T follicular helper cell (primary cell): ENCODE measurements around the gene EIF3I.

Source experiments
- DNase-seq: peaks from one replicate; pipeline ENCODE4 v3.0.0-alpha.2; 2020; ENCODE audit warnings: low read depth

Gene EIF3I

DNA sequence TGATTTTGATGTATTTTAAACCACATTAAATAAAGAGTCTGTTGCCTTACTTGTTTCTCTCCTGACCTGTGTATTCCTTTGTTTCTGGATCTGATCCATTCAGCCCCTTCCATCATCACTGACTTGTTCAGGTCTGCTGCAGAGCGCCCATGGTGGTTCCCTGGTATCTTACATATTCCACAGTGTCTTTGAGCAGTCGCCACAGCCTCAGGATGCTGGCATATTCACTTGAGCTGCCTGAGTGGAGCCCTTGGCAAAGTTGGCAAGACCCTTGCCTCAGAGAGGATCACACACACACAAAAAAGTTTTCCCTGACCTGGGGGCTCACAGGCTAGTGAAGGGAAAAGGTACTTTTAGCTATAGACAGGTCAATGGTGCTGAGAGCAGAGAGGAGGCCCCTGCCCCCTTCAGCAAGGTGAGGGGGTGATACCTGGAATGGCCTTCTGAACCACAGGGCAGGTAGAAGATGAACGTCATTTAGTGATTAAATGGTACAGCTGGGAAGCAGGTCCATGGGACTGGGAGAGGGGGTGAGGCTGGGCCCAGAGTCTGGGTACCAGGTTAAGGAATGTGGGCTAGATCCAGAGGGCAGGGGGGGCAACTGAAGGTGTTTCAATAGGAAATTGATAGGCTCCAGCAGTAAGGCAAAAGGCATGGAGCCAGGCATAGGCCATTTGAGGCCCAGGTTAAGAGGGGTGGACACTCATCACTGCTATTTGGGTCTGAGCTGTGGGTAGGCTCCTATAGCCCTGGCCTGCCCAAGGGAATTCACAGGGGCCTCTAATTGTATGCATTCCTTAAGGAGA lies 23.8 kb upstream of the EIF3I start:
- no peak for DNase-seq

- no peak for DNase-seq
Observed at GRCh38 chr1:32199043-32199716, 23.0 kb upstream of the EIF3I start.

DNA sequence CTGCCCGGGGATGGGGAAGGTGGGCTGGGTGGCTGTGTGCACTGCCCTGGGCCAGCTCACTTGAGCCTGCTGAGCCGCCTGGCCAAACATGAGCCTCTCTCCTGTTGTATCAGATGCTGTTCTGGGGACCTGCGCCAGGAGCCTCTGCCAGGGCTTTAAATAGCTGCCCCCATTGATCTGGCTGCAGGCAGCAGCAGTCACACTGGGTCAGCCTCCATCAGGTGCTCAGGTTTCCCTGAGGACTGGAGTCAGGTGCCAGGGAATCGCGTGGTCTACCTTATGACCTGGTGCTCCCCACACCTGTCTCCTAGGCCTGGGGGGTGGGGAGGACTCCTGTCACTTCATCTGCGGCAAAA lies 22.5 kb upstream of the EIF3I start:
- no peak for DNase-seq

- DNase-seq = peak; percentile 38
Observed at GRCh38 chr1:32200226-32201010, 21.8 kb upstream of the EIF3I start, which contains the start of gene CCDC28B. TSS of gene CCDC28B (plus strand) at chr1:32200595. CDS start at chr1:32201936, 1,341 bp downstream.

DNA sequence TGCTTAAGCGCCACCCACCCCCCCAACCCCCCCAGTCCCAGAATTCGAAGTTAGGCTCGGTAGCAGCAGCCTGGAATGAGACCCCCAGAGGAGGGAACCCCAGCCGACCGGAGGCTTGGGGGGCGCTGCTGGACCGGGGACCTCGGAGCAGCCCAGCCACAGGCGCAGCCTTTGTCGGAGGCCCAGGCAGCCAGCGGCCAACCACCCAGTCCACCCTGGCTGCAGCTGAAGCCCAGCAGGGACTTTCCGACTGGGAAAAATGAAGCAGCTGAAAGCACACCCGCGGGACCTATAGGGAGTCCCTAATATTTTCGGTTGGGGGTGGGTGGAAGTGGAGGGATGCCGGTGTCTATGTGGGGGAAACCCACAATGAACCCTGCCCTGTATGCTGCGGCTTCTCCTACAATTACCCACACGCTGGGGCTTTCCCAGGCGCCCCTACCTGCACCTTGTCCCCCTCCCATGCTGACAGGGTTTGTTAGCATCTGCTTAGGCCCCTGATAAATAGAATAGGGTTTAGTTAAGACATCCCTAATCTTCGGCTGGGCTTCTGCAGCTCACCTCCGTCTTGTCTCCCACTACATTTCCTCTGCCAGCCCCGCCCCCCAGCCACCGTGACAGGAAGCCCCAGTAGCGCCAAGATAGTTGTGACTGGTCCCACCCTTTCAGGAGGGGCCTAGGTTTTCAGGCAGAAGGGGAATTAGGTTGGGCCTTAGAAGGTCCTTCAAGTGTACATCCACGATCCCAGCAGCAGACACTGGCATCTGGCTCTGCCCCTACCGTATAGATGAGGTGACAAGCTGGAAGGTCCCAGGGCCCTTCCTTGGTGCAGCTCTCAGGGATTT lies 21.0 kb upstream of the EIF3I start:
- DNase-seq = peak; percentile 72

DNA sequence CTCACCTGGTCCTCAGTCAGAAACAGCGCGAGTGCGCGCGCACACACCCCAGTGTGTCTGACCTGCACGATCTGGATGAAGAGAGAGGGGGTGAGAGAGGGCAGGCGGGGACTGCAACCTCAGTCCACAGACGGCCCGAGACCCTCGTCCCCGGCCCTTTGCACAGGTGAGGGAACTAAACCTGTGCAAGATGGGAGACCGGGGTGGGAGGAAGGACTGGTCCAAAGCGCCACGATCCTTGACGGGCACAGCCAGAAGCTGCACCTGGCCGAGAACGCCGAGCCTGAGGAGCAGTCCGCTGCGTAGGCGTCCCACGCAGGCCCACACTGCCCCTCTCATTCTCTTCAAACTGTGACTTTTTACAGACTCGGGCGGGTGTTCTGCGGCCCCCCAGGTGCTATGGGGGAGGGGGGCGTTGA lies 17.3 kb upstream of the EIF3I start:
- no peak for DNase-seq

DNA sequence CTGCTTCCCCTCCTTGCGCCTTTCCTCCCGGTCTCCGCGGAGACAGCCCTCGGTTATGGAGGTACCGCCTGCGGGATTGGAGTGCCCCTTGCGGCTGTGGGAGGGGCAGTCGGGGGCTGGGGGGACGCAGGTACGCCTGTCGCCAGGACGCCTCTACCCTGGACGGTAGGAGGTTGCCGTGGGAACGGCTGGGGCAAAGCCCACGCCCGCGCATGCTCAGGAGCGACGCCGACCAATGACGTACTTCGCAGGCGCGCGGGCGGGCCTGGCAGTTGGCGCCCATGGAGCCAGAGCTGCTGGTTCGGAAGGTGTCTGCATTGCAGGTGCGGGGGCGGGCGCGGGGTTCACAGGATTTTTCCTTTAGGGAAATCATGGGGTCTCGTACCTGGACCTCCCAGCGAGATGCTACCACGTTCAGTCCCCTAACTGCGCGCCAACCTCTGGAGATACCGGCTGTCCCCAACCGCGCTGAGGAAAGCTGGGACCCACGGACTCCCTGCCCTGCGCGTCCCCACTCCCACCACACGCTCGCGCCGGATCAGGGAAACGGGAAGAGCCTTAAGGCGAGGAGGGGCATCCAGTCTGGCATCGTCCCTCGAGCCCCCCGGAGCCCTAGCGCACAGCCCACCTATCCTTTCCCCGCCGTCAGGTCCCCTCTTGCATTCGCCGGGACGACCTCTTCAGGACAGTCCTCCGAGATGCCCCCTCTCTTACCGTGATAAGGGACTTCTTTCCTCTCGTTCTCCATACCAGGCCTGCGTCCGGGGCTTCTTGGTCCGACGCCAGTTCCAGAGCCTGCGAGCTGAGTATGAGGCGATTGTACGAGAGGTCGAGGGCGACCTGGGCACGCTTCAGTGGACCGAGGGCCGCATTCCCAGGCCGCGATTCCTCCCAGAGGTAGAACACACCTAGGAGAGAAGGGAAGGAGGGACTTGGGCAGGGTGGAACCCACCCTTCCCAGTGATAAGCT lies 16.5 kb upstream of the EIF3I start, which contains the start of gene IQCC:
Gene IQCC, plus strand, starts transcription at position 271 of the 970 bp plus-strand sequence. Its CDS starts 11 bp downstream, at position 282.
- peak; percentile 81 for DNase-seq

DNA sequence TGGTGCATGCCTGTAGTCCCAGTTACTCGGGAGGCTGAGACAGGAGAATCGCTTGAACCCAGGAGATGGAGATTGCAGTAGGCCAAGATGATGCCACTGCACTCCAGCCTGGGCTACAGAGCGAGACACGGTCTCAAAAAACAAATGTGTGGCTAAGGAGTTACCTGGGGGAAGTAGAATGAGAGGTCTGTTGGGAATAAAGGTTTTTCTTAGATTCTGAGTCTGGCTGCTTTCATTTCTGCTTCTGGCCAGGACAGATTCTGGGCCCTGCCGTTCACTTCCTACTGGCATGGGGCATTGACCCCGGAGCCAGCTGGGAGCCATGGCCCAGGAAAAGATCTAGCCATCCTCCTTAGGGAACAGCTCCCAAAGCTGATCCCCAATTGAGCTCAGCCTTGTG lies 13.7 kb upstream of the EIF3I start:
- no peak for DNase-seq

DNA sequence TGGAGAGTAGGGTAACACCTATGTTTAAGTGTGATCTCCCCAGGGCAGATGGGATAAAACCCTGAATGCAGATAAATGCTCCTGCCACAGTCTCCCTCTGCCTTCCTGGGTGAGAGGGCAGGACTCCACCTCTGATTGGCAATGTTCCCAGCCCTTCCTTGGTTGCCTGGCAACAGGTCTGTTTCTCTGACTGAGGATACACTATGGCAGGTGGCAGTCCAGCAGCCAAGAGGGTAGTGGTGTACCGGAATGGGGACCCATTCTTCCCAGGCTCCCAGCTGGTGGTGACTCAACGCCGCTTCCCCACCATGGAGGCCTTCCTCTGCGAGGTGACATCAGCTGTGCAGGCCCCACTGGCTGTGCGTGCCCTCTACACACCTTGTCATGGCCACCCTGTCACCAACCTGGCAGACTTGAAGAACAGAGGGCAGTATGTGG lies 13.3 kb upstream of the EIF3I start, which contains the start of gene DCDC2B:
Gene DCDC2B, plus strand, starts transcription at position 199 of the 438 bp plus-strand sequence. Its CDS starts 5 bp downstream, at position 204.
- no peak for DNase-seq

DNA sequence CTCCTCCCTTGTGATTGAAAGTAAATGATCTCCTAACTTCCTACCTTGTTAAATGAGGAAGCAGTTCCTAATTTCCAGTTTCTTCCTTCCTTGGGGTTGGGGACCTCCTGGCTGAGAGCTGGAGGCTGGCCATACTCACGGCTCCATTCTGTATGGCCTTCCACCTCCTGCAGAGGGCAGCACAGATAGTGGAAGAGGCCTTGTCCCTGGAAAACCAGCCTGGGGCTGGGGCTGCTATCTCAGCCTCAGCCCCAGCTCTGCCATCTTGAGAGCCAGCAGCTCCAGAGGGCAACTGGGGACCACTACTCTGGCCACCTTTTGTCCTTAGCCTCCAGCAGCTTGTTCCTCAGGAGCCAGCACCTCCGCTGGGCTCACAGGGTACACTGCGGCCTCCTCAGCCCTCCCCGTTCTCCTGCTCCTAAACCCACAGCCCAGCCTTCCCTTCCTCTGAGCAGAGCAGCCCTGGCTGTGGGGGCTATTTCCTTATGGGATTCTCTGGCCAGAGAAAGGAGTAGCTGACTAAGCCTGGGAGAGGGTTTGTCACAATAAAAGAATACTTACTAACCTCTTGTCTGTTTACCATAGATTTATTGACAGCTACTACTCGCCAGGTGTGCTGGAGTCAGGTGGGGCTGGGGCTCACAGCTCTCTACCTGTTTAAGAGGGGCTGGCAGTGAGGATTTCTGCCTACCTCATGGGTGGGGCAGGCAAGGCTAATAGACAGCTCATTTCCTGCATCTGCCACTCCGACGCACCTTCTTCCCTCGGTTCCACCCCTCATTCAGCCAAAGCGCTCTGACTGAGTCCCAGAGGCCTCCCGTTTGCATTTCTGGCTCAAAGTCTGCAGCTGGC lies 6.4 kb upstream of the EIF3I start:
- peak; percentile 48 for DNase-seq

DNA sequence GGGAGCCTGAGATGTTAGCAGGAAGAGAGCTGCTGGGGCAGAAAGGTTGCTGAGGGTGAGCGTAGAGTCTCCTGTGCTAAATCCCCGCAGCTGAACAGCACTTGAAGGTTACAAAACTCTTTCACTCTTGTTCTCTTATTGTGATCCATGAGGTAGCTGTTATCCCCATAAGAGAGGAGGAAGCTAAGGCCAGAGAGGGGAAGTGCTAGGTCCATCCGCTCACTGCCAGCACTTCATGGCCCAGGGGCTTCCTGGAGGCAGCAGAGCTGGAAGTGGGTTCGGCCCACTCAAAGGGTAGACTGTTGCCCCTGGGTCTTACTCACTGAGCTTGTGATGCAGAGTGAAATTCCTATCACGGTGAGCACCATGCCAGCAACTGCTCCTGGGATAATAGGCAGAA lies 5.6 kb upstream of the EIF3I start:
- no peak for DNase-seq

- no peak for DNase-seq
Observed at GRCh38 chr1:32219022-32219421, 3.2 kb upstream of the EIF3I start.

DNA sequence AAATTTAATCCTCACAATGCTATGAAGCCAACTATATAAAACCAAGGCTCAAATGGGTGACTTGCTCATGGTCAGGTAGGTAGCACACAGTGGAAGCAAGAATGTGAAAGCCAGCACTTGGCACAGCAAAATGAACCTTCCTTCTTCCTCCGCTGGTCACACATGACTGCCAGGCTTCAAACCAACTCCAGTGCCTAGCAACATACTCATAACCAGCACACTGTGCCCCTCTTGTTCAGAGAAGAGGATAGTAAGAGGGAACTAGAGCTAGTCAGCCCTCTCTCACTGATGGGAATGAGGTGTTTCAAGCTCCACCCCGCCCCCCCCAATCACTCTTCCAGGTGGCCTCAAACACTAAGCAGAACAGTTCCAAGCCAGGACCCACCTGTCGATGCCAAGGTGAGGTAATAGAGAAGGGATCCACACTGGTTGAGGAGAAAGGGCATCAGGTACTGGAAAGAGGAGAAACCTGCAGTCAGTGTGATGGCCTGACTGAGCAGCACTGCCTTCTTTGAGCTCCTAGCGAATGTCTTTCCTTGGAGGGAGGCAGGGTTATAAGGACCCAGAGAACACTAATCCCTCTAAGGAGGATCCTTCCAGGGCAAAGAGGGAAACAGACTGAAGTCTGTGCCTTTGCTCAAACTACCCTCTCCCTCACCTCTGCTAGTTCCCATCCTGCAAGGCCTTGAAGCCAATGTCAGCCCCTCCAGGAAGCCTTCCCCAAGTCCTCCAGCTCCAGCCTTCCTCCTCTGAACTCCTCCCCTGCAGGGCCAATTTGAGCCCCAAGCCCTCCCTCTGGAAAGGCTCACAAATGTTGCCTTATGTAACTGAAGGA lies 1.2 kb upstream of the EIF3I start:
- DNase-seq = no peak

DNA sequence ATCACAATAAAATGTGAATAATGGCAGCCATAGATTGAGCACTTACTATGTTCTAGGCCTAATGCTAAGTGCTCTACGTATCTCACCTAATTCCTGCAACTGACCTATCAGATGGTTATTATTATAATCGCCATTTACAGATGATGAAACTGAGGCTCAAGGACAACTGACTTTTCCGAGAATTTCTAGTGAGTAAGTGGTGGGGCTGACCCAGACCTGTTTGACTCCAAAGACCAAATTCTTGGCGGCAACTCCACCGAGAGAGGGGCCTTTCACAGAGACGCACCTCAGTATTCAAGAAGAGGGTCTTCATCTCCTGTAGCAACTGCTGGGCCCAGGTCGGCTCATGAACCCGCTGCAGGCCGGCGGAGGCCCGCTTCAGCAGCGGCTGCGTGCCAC lies 627 bp upstream of the EIF3I start:
- no peak for DNase-seq

DNA sequence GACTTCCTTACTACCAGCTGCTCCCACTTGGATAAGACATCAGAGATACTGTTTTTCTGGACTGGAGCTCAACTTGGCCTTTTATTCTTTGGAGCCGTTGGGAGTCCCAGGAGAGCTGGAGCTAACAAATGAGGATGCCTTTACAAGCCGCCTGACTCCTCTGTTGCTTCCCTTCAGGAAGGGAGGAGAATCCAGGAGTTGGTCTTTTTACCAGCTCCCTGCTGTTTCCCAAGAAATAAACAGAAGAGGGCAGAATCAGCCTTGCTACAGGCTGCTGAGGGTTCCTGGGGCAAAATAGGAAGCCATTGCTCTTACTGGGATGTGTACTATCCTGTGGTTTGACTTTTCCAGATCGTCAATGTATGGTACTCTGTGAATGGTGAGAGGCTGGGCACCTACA lies 1.5 kb downstream of the EIF3I start:
- DNase-seq = no peak

DNA sequence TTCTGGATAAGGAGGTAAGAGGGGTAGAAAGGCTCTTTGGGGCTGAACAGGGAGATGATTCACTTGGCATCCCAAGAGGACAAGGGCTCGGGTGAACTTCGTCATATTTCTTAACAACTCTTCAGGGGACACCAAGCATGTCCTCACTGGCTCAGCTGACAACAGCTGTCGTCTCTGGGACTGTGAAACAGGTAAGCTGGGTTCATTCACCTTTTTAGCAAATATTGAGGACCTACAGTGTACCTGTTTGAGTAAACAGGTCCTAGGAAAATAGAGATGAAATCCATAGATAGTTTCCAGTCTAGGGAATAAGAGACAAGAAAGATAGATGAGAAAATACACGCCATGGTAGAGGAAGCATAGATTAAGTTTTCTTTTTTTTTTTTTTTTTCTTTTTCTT lies 2.1 kb downstream of the EIF3I start:
- DNase-seq = no peak

GRCh38 chr1:32228771-32229170 lies 6.6 kb downstream of the EIF3I start:
- DNase-seq = no peak

- DNase-seq = no peak
Observed at GRCh38 chr1:32231843-32232432, 9.7 kb downstream of the EIF3I start.
